Transverse colon (tissue), 4 donors: ENCODE measurements around the gene SIM2. TPM values are rescaled to one million over a fixed set of nuclear protein-coding genes. Genes with fewer than 3 reads are reported as not detected.

Experiments used
- DNase-seq: peaks from one replicate; pipeline ENCODE4 v3.0.0-alpha.2; 2019
- H3K27ac ChIP-seq, 4 donors: fragments of 200-600 bp; sonication (generic); 2 replicates each; pipeline ENCODE4 v1.5.1; 2016 to 2018; ENCODE audit warnings: inconsistent platforms in 4 of 4
- H3K27me3 ChIP-seq: fragments of 200-600 bp; sonication (generic); 2 replicates; pipeline ENCODE4 v1.5.1; 2017; ENCODE audit warnings: inconsistent platforms
- H3K36me3 ChIP-seq, 4 donors: fragments of 200-600 bp; sonication (generic); 2 replicates each; pipeline ENCODE4 v1.5.1; 2017 to 2019; ENCODE audit warnings: inconsistent platforms in 4 of 4
- H3K4me1 ChIP-seq, 4 donors: fragments of 200-600 bp; sonication (generic); 2 replicates each; pipeline ENCODE4 v1.5.1; 2017 to 2020; ENCODE audit warnings: inconsistent platforms in 4 of 4
- H3K4me3 ChIP-seq, 4 donors: fragments of 200-600 bp; sonication (generic); 1 replicate in 1 of 4; 2 replicates in 3 of 4; pipeline versions ENCODE4 v1.5.1 to v1.6.1; 2017 to 2019; ENCODE audit warnings: inconsistent platforms in 4 of 4
- H3K9me3 ChIP-seq, 2 donors: fragments of 200-600 bp; sonication (generic); 2 replicates each; pipeline ENCODE4 v1.5.1; 2017 to 2019; ENCODE audit warnings: inconsistent platforms in 2 of 2
- CTCF ChIP-seq, 5 experiments: fragments of 200-600 bp in 3 of 5; fragments of 450-650 bp in 2 of 5; sonication (generic) in 3 of 5; IDR thresholded peaks; 1 replicate in 2 of 5; 2 replicates in 3 of 5; pipeline ENCODE4 v1.5.1; 2016 to 2017; ENCODE audit warnings: antibody characterized with exemption in 5 of 5, inconsistent platforms in 3 of 5, mild to moderate bottlenecking in 2 of 5, moderate library complexity in 1 of 5
- EP300 ChIP-seq: sonication (generic); formaldehyde crosslinking; IDR thresholded peaks from one replicate; pipeline ENCODE4 v1.6.1; 2017; ENCODE audit warnings: antibody characterized with exemption, low read depth
- POLR2A ChIP-seq: fragments of 450-650 bp; IDR thresholded peaks from one replicate; pipeline ENCODE4 v1.6.1; 2016; ENCODE audit warnings: antibody characterized with exemption, mild to moderate bottlenecking, moderate library complexity
- POLR2AphosphoS5 ChIP-seq, 3 donors: sonication (generic); formaldehyde crosslinking; IDR thresholded peaks; one replicate each; pipeline ENCODE4 v1.6.1; 2016; ENCODE audit warnings: antibody characterized with exemption in 3 of 3
- whole genome bisulfite sequencing, 2 donors: methylation state at CpG; one replicate each; pipeline ENCODE4 v1.1.5; 2018; ENCODE audit warnings: low coverage in 1 of 2; 5-methylcytosine and 5-hydroxymethylcytosine counted together
- in situ Hi-C, 4 donors: fragments of 200-750 bp; cut with MboI; loops; one replicate each; pipeline versions ENCODE4 v1.15.0 to v1.15.1; 2017; ENCODE audit warnings: low sequenced_read_pairs in 3 of 4, low pct_ligation_motif_present in 1 of 4, low pct_unique_long_range_greater_than_20kb in 1 of 4
- intact Hi-C: fragments of 100-400 bp; cut with DNase I; formaldehyde crosslinking; loops from one replicate; pipeline ENCODE4 v1.15.1; 2023; ENCODE audit warnings: low total_unique reads
- total RNA-seq, 4 donors: library from RNA; depleted of rRNA; stranded (reverse); fragments of >200 nt; gene quantifications; one replicate each; pipeline ENCODE4 v1.1.0, GENCODE V29; 2016

The SIM2 gene
- total RNA-seq, 4 donors from 2014 or later: 0.32 TPM; not detected in 3

GRCh38 chr21:36692835-36693488, 6.0 kb upstream of the SIM2 start:
- Histone ChIP-seq H3K9me3 (no peaks in the 10 kb centered on the region), H3K4me1 (peaks cover 0 to 16% (median 10%) of the 10 kb centered on the region in 4 donors), H3K4me3 (no peak overlapping the region), H3K27me3 (peaks cover 100% of the 10 kb centered on the region), H3K36me3 (no peaks in the 10 kb centered on the region), H3K27ac (no peak overlapping the region)
- no peak for DNase-seq
- intact Hi-C loops: no loop called here
- in situ Hi-C loops: no loop called here
- TF ChIP-seq POLR2AphosphoS5 (IDR thresholded peaks at IDR 0.05) (no peak), CTCF (IDR thresholded peaks at IDR 0.05) (no peak), EP300 (no peak), POLR2A (no peak)
- 12% methylated on average over 57 of the region's 57 CpGs; no CpG with 5 or more reads in 1 of the 2 donors for WGBS, 2 donors

GRCh38 chr21:36693489-36694030, 5.4 kb upstream of the SIM2 start:
- Histone ChIP-seq H3K27ac (no peak overlapping the region), H3K9me3 (no peaks in the 10 kb centered on the region), H3K27me3 (peaks cover 100% of the 10 kb centered on the region), H3K36me3 (no peaks in the 10 kb centered on the region), H3K4me1 (peaks cover 5 to 22% (median 16%) of the 10 kb centered on the region in 4 donors), H3K4me3 (no peak overlapping the region)
- no peak for DNase-seq
- in situ Hi-C loops: no loop called here
- intact Hi-C loops: no loop called here
- 6 to 28% methylated on average over 13 to 40 of the region's 40 CpGs for WGBS, 2 donors
- TF ChIP-seq POLR2A (no peak), EP300 (no peak), CTCF (IDR thresholded peaks at IDR 0.05) (no peak), POLR2AphosphoS5 (IDR thresholded peaks at IDR 0.05) (no peak)

- DNase-seq: no peak
- H3K27ac ChIP-seq: no peak overlapping the region
- H3K9me3 ChIP-seq: no peaks in the 10 kb centered on the region
- in situ Hi-C loops (no loop called here), intact Hi-C loops (no loop called here)
- H3K4me3 ChIP-seq: no peak overlapping the region
- no peak for TF ChIP-seq EP300
- TF ChIP-seq CTCF (IDR thresholded peaks at IDR 0.05): no peak
- TF ChIP-seq POLR2A: no peak
- TF ChIP-seq POLR2AphosphoS5 (IDR thresholded peaks at IDR 0.05): no peak
- 13 to 23% methylated on average over 7 to 14 of the region's 14 CpGs for WGBS, 2 donors
- H3K27me3 ChIP-seq: peaks cover 100% of the 10 kb centered on the region
- H3K4me1 ChIP-seq: peaks cover 9 to 27% (median 21%) of the 10 kb centered on the region in 4 donors
- H3K36me3 ChIP-seq: no peaks in the 10 kb centered on the region
These were observed 4.8 kb upstream of the SIM2 start for GRCh38 chr21:36694031-36694515.

- in situ Hi-C loops: no loop called here
These were observed 4.2 kb upstream of the SIM2 start for GRCh38 chr21:36694593-36695282.

More at GRCh38 chr21:36694593-36695282, 4.2 kb upstream of the SIM2 start:
- intact Hi-C loops: no loop called here
- 19 to 38% methylated on average over 2 to 19 of the region's 19 CpGs for WGBS, 2 donors
- Histone ChIP-seq H3K36me3 (no peaks in the 10 kb centered on the region), H3K4me3 (no peak overlapping the region), H3K27me3 (peaks cover 100% of the 10 kb centered on the region), H3K4me1 (peaks cover 12 to 34% (median 27%) of the 10 kb centered on the region in 4 donors), H3K27ac (no peak overlapping the region), H3K9me3 (no peaks in the 10 kb centered on the region)
- DNase-seq: no peak
- TF ChIP-seq POLR2A (no peak), CTCF (IDR thresholded peaks at IDR 0.05) (no peak), POLR2AphosphoS5 (IDR thresholded peaks at IDR 0.05) (no peak), EP300 (no peak)
